KBM-7 (cell line): Measurements from ENCODE around the gene MGLL.

Experiments
- DNase-seq: peaks from one replicate; pipeline ENCODE4 v3.0.0-alpha.2; 2015
- in situ Hi-C: fragments of 300-500 bp; cut with MboI; formaldehyde crosslinking; loops from 2 replicates; pipeline ENCODE4 v1.14.3; 2020; ENCODE audit warnings: low sequenced_read_pairs, low pct_unique_long_range_greater_than_20kb, mixed read lengths

MGLL gene

DNA sequence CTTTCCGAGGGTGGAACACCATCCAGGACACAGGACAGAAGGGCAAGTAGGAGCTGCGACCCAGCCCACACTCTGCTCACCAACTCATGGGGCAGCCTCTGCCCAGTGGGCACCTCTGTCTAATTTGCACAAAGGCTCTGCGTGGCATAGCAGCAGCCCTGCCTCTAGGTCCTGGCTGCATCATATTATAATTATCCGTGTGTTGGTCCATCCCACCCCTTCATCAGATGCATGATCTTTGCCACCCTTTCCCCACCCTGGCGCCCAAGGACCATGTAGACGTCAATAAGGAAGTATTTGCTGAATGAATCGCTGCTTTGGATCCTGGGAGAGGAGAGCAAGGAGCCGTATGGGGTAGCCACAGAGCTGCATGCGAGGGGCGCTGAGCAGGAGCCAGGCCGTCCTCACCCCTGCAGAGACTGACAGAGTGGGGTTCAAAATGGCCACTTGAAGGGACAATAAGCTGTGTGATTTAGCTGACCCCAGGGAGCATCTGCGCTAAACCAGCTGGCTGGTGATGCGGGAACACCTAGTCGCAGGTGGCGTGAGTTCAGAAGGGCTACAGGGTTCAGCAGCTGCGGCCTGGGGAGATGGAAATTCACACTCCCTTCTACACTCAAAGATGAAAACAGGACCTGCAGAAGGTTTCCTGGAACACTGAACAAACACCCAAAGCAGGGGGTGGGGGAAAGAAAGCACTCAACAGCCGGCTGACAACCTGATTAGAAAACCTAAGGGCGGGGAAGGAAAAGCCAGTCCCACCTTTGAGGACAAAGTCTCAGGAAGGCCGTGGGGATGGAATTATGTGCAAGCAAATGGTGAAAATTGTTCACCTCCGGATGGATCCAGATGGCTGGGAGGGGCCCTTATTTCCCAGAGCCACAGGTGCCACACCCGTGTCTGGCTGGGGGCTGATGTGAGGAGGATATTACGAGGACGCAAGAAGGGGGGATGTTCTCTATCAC, 6.4 kb downstream of the MGLL start:
- in situ Hi-C loops = no loop called here
- DNase-seq = no peak

DNA sequence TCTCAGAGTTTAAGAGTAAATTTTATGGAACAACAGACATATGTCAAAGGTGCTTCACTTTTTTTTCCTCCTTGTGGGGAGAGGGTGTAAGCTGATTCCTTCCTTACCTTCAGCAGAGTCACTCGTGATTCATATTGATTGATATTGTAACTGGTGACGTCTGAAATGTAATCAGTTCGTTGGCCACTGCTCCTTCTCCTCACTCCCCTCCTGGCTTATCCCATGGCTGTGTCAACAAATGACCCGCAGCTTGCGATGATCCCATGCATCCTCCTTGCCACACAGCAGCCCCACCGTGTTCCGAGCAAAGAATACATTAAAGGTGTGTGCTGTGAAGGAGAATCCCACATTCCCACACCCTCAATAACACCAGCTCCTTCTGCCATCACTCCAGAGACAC, 7.3 kb downstream of the MGLL start:
- in situ Hi-C loops = no loop called here

DNA sequence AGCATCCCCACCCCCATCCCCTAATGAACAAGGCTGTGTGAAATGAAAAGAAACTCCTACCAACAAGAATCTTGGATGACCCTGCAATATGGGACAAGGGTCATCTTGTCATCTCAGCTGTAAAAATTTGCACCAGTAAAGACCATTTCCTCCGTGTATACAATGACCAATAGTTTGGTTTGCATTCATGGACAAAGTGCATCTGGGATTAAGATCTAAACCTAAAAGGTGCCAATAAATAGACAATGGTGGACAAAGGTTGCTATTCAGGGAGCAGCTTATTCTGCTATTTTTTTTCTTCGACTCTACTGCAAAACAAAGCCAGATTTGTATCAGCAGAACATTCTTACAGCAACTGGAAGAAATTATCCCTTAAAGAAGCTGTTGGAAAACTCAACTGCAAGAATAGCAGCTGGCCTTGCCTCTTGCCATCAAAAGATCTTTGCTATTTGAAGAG, 8.0 kb downstream of the MGLL start:
- no peak for DNase-seq
- in situ Hi-C loops = no loop called here

More for the DNA sequence above, 7.3 kb downstream of the MGLL start:
- DNase-seq = no peak

DNA sequence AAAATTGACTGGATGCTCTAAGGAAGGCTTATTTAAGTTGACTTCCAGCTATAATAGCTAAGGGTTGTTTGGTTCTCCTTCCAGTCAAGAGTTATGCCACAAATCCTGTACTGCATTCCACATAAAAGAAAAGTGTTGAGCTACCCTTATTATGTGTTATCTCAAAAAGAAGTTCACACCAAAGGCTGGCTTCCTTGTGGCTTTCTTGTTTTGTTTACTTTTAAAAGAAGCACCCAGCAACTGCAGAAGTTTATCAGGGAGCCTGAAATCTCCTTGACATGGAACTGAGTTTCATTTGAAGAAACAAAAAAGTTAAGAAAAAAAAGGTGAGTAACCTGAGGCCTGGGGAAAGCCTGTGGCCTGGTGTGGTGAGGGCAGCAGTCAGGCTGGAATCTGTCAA, 10.2 kb downstream of the MGLL start:
- in situ Hi-C loops = no loop called here
- no peak for DNase-seq

DNA sequence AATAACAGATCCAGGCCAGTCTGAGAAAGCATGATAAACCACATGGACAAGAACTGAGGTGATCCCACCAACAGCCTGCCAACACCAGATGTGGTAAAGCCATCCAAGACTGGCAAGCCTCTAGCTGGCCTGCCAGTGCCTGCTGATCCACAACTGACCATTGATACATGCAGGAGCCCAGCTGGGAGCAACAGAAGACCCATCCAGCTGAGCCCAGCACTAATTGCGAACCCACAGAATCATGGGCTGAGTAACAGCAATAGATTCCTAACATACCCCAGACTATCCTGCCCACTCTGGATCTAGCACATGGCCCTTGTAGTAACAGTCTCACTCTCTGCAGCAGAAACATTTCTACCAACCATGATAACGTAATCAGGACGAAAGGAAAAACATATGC, 10.6 kb downstream of the MGLL start:
- DNase-seq = no peak
- in situ Hi-C loops = no loop called here

DNA sequence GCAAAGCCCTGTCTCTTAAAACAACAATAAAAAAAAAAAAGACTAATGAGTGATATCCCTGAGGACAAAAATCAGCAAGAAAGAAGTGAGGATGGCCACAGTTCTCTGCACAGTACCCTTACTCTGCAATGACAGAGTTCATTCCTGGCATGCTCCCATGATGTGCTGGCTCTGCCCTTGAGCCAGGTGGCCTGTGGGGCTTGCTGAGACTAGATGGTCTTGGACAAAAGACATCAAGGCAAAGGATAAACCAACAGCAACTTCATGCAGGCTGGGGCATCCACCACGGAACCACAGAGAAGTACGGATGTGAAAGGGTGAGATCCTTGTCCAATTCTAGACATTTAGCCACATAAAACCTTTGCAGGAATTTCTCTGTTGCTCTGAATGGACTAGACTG, 12.7 kb downstream of the MGLL start:
- in situ Hi-C loops = no loop called here
- no peak for DNase-seq

DNA sequence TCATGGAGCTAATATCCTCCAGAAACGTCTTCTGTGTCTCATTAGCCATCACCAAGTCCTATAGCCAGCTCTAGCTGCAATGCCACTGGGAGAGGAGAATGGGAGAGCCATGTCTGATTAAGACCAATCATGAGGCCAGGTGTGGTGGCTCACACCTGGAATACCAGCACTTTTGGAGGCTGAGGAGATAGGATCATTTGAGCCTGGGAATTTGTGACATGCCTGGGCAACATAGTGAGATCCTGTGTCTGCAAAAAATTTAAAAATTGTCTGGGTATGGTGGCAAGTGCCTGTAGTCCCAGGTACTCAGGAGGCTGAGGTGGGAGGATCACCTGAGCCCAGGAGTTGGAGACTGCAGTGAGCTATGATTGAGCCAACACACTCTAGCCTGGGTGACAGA, 13.1 kb downstream of the MGLL start:
- in situ Hi-C loops = no loop called here

DNA sequence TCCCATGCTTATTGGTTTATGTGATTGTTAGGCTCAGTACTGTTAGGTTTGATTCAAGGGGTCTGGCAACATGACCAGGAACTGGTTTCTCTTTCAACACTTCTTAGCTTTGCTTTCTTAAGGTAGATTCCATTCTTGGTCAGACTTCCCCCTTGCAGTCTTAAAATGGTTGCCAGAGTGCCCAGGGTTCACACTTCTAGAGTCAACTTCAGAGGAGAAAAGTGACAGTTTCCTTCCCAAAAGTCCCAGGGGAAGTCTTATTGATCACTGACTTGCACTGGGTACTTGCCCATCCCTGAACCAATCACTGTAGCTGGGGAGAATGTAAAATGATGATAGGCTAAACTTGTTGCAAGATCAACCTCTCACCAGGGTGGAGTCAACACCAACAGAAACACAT, 14.1 kb downstream of the MGLL start:
- DNase-seq = no peak

More for the DNA sequence above, 13.1 kb downstream of the MGLL start:
- no peak for DNase-seq

DNA sequence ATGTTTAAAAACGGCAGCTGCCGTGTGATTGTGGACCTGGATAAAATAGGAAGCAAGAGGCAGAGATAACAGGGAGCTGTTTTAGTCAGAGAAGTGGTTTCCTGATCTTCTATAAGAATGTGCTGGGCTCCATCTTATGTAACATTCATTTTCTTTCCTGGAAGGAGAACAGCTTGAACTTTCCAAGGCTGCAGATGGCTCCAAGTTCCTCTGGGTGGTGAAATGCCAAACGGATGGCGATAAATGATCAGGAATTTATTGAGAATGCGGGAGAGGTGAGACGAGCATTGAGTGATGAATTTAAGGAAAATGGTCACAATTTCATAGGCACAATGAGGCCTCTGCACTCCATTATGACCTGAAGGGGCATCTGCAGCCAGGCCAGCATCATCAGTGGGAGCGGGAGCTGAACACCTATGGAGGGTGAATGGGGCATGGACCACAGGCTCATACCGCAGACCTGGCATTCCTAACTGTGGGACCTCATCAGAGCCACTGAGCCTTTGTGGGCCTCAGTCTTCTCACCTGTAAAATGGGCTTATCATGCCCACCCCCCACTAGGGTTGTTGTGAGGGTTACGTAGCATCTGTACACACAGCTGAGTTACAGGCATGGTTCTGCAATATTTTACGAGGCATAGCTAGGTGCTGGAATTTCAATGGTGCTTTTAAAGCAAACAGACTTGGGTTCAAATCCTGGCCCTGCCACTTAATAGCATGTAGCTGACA, 17.1 kb downstream of the MGLL start:
- DNase-seq = no peak
- in situ Hi-C loops = no loop called here

More for the DNA sequence above, 14.1 kb downstream of the MGLL start:
- in situ Hi-C loops = no loop called here

DNA sequence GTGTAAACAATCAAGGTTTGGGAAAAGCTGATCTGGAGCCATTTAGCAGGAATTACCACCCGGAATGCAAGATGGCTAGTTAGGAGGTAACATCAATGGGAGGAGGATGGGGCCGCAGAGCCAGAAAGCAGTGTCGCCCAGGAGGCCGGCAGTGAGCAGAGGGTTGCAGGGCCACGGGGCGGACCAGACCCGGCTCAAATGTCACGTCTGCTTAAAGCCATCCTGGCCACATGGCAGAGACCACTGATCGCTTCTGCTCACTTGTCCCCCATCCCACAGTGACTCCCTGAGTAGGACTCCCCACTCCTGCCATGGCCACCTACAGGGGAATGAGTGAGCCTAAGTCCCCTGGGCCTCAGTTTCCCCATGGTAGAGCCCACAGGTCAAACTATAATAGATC, 18.2 kb downstream of the MGLL start:
- in situ Hi-C loops = no loop called here
- no peak for DNase-seq

DNA sequence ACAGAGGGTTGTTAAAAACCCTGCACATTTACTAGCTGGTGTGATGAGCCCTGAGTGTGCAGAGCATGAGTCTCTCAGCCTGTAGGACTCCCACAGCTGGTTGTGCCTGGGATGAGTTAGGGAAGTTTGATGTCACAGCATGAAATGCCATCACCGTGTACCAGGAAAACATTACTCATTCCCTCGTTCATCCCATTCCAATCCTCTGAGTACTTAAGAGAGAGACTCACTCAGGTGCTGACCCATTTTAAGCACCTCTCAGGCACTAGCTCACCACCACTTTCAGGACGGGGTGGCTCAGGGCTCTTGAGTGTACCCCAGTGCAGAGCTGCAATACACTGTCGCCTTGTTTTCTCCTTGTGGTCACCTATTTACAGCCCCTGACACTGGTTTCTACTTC, 18.7 kb downstream of the MGLL start:
- in situ Hi-C loops = no loop called here
- DNase-seq = no peak

DNA sequence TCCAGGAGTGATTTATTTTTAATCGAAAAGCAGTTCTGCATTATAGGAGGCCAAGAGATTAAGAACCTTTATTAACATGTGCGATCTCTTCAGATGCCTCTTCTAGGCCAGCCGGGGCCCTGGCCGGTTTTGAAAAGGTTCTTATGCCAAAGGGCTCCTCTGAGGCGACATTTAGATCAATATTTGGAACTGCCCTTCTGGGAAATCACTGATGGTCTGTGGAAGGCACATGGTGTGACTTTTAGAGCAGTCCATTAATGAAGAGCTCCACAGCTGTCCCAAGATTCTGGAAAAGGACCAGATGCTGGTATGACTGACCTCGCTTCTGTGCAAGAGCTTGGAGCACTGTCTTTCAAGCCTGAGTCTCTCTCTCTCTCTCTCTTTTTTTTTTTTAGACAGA, 19.7 kb downstream of the MGLL start:
- in situ Hi-C loops = no loop called here
- DNase-seq = no peak

DNA sequence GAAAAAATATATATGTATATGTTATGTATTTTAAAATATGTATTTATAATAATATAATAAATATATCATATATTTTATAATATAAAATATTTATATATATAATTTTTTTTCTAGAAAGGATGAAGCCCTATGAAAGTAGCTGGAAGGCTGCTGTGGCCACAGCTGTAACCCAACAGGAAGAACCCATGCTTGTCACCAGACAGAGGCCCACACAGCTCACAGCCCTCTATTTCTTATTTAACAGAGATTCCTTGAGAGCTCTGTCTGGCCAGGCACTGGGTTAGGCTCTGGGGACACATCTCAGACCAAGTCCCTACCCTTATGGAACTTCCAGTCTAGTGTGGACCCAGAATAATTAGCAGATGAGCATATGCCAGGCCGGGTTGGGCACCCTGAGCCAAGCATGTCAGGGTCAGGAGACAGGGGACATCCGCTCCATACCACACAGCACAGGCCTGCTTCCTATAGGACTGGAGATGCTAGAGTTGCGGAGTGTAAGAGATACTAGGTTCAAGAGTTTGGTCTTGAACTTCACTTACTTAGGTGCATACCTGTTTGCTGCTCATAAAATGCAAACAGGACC, 20.5 kb downstream of the MGLL start:
- in situ Hi-C loops = no loop called here
- DNase-seq = no peak

DNA sequence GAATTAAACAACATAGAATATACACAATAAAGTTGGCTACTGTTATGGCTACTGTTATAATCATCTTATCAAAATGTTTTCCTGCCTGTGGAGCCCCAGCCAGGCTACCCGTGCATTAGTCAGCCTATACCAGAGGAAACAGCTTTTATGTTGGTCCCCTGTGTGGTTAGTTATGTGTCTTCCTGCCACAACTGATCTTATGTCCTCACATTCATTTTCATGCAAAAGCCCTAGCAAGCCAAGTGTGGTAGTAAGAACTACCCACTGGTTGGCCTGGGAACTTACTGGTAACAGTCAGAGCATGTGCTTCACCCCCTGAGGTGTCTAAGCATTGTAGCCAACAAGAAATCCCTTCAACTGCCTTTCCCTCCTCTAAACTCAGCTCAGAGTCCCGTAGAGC, 21.8 kb downstream of the MGLL start:
- peak; percentile 24 for DNase-seq
- in situ Hi-C loops = no loop called here

DNA sequence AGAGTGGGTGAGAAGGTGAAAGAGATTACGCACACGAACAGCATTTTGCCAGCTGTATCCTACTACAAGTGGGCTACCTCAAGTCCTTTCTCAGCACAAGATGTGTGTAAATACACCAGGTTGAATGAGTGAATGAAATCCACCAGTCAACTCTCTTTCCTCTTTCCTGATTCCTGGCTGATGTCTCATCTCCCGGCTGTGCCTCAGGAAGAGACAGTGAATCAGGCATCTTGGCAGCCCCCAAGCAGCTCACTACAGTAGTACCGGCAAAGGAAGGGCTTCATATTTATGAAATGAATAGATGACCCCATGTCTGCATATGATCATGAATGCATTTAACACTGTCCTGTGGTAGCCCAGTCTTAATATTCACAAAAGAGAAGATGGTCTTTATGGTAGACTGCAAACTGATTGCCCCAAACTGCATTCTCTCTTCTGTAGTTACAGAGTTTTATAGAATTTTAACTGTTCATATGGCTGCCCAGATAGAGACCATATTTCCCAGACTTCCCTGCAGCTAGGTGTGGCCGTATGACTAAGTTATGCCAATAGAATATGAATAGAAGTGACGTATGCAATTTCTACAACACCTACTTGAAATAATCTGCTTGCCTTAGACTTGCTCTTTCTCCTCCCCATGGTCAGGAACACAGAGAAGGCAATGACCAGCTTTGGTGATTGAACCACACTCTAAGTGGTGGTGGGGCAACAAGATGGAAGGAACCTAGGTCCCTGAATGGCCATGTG, 22.7 kb downstream of the MGLL start:
- in situ Hi-C loops = no loop called here

DNA sequence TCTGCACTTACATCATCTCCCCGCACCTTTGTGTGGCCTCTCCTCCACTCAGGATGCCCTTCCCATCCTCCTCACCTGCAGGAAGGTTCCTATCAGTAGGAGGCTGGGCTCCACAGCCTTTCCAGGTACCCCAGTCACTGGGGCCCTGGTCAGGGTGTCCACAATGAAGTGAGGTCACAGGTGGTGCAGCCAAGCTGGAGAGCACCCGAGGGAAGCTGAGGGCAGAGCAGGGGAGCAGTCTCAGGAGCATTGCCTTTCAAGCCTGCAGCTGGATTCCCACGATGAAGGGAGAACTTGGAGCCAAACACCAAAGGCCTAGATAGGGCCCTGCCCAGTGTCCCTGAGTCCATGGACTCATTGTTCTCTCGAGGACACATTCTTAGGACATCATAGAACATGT, 23.6 kb downstream of the MGLL start:
- no peak for DNase-seq
- in situ Hi-C loops = no loop called here

More for the DNA sequence above, 22.7 kb downstream of the MGLL start:
- no peak for DNase-seq

DNA sequence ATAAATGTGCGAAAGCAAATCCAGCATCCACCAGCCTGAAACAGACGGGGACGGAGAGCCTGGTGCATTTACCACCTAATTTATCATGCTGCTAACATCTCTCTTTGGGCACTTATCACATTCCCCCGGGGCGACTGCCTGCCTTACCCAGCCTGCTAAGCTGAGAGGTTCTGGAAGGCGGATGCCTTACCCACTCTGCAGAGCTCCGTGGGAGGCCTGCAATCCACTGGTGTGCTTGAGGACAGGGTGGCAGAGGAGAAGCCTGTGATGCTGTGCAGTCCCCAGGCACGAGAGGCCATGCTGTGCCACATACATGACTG, 25.5 kb downstream of the MGLL start:
- no peak for DNase-seq
- in situ Hi-C loops = no loop called here

DNA sequence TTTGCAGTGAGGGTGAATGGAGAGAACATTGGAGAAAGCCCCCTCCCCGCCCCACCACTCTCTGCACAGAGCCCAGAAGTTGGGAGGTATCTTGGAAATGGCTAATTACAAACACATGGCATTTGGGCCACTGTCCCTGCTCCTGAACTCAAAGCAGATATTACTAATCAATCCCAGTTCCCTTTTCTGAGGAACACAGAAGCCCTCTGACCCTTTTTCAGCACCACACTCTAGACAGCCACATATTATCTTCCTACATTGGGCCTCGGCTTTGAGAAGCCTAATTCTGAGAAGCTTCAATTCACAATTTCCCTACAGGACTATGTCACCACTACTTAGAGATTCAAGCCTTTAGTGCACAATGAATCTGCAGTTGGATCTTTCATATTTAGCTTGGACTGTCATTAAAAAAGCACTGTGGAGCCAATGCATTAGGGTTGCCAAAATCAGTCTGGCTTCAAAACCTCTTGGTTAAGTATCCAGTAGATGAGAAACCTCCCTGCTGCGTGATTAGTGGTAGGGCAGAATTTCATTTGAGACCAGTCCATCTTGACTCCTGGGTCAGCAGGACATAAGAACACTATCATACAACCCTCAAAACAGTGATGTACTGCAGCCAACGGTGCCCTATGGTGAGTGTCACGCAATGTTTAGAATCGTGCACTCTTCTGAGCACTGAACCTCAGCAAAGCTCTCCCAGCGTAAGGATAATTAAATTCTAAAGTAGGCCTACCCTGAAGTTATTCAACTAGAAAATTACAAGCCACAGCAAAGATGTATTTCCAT, 26.1 kb downstream of the MGLL start:
- in situ Hi-C loops = no loop called here
- DNase-seq = no peak

DNA sequence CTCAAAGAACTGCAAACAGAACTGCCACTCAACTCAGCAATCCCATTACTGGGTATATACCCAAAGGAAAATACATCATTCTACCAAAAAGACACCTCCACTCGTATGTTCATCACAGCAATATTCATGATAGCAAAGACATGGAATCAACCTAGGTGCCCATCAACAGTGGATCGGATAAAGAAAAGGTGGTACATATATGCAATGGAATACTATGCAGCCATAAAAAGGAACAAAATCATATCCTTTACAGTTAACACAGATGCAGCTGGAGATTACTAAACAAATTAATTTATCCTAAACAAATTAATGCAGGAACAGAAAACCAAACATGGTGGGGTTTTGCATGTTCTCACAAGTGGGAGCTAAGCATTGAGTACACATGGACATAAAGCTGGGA, 27.3 kb downstream of the MGLL start:
- no peak for DNase-seq
- in situ Hi-C loops = no loop called here
